ENCODE measurements around the gene OGFOD3. TPM values are rescaled to one million over a fixed set of nuclear protein-coding genes. Genes with fewer than 3 reads are reported as not detected.
"Not testable (repeated sequence)": the region's sequence is repeated elsewhere in the genome, so short reads cannot be mapped to it uniquely, and the experiment has no call there.

Gene OGFOD3
- total RNA-seq, 2 donors from 2014 or later: 26.4 to 32.4 TPM

GRCh38 chr17:82377924-82378740 lies 40.3 kb downstream of the OGFOD3 start:
- Histone ChIP-seq H3K4me3 (no peak overlapping the region), H3K9me3 (no peaks in the 10 kb centered on the region), H3K27ac (no peak overlapping the region), H3K4me1 (peaks cover 0 to 4% of the 10 kb centered on the region in 2 donors), H3K27me3 (no peaks in the 10 kb centered on the region), H3K36me3 (no peaks in the 10 kb centered on the region)
- no peak for TF ChIP-seq CTCF (IDR thresholded peaks at IDR 0.05)
- DNase-seq (ENCODE audit: low spot score): no peak

- H3K4me1 ChIP-seq: peaks cover 0 to 10% of the 10 kb centered on the region in 2 donors
- H3K4me3 ChIP-seq; H3K36me3 ChIP-seq; H3K27ac ChIP-seq; H3K9me3 ChIP-seq; H3K27me3 ChIP-seq; DNase-seq (ENCODE audit: low spot score): not testable (repeated sequence)
Measured at GRCh38 chr17:82377294-82377693, 41.1 kb downstream of the OGFOD3 start.

- Histone ChIP-seq H3K4me3 (no peak overlapping the region), H3K4me1 (peaks cover 0 to 21% of the 10 kb centered on the region in 2 donors), H3K27ac (no peak overlapping the region), H3K36me3 (no peaks in the 10 kb centered on the region), H3K27me3 (peaks cover 0 to 13% of the 10 kb centered on the region in 2 donors), H3K9me3 (no peaks in the 10 kb centered on the region)
- no peak for TF ChIP-seq CTCF (IDR thresholded peaks at IDR 0.05)
- DNase-seq (ENCODE audit: low spot score): no peak
Measured at GRCh38 chr17:82376042-82376730, 42.2 kb downstream of the OGFOD3 start.

- H3K27ac ChIP-seq: no peak overlapping the region
- no peak overlapping the region for H3K4me3 ChIP-seq
- peaks cover 0 to 28% of the 10 kb centered on the region in 2 donors for H3K4me1 ChIP-seq
- no peak for DNase-seq (ENCODE audit: low spot score)
- no peak for TF ChIP-seq CTCF (IDR thresholded peaks at IDR 0.05)
- H3K27me3 ChIP-seq: peaks cover 0 to 17% of the 10 kb centered on the region in 2 donors
- H3K9me3 ChIP-seq: no peaks in the 10 kb centered on the region
- no peaks in the 10 kb centered on the region for H3K36me3 ChIP-seq
Measured at GRCh38 chr17:82375359-82376041, 42.9 kb downstream of the OGFOD3 start.

- no peak for DNase-seq (ENCODE audit: low spot score)
- H3K27ac ChIP-seq: no peak overlapping the region
- no peak overlapping the region for H3K4me3 ChIP-seq
- no peak for TF ChIP-seq CTCF (IDR thresholded peaks at IDR 0.05)
- H3K9me3 ChIP-seq: no peaks in the 10 kb centered on the region
- no peaks in the 10 kb centered on the region for H3K36me3 ChIP-seq
- peaks cover 0 to 30% of the 10 kb centered on the region in 2 donors for H3K4me1 ChIP-seq
- H3K27me3 ChIP-seq: peaks cover 0 to 17% of the 10 kb centered on the region in 2 donors
Measured at GRCh38 chr17:82374626-82375331, 43.6 kb downstream of the OGFOD3 start.
